ENCODE measurements around the gene TSC22D1.

Gene TSC22D1

DNA sequence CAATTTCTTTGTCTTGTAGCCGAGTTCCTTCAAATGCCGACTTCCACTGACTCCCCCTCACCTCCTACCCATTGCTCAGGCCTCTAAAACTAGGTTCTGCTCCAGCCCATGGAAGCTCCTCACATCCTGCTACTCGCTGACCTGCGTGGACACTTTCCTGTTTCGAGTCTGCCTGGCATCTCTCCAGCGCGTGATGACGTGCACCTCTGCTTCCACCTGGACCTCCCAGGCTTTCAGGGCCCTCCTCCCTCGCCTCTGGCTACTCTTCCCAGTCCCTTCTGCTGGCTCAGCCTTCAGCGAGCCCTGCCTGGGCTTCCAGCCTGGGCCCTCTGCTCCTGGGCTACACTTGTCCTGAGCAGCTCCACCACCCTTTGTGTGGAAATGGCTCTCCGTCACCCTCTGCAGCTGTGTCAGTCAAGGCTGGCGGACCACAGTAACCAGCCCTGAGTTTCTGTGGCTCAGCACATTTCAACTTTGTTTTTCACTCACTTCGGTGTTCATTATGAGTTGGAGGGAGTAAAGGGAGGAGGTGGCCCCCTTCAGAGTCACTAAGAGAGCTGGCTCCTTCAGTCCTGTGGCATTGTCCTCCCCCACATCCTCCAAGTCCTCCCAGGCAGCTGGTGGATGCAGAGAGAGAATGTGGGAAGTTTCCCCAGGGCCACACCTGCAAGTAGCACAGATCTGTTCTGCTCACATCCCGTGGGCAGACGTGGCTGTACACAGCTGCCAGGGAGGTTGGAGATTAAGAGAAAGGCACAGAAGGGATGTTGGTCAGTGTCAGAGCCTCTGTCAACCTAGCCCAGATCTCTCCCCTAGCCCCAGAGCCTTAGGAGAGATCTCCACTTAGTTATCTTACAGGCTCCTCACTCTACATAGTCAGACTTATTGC is 153.1 kb downstream of the TSC22D1 start:
- DNase-seq = no peak

DNA sequence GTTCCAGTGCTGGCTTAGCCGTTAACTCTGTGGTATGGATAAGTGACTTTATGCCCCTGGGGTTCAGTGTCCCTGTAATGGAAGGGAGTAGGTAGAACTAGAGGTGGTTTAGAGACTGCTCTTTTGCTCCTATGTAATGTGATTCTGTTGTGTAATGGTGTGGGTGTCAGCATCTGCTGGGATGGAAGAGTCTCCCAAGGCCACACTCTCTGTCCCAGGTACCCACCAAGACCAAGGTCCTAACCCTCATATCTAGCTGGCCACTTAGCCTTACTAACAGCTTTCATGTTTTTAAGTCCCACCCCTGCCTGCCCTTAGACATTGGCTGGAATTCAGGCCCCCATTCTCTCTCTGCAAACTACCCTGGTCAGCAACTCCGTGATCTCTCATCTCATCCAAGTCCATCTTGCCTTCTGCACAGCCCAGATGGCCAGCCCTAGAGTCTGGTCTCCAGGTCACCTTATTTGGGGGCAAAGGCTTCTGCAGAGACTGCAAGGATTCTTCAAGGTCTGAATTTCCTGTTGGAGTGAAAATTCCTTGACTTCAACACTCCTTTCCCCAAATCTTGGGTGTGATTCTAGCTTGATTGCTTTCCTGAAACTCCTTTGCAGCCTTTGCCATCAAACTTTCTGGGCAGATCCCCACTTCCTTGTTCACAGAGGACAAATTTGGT is 154.1 kb downstream of the TSC22D1 start:
- DNase-seq = no peak

DNA sequence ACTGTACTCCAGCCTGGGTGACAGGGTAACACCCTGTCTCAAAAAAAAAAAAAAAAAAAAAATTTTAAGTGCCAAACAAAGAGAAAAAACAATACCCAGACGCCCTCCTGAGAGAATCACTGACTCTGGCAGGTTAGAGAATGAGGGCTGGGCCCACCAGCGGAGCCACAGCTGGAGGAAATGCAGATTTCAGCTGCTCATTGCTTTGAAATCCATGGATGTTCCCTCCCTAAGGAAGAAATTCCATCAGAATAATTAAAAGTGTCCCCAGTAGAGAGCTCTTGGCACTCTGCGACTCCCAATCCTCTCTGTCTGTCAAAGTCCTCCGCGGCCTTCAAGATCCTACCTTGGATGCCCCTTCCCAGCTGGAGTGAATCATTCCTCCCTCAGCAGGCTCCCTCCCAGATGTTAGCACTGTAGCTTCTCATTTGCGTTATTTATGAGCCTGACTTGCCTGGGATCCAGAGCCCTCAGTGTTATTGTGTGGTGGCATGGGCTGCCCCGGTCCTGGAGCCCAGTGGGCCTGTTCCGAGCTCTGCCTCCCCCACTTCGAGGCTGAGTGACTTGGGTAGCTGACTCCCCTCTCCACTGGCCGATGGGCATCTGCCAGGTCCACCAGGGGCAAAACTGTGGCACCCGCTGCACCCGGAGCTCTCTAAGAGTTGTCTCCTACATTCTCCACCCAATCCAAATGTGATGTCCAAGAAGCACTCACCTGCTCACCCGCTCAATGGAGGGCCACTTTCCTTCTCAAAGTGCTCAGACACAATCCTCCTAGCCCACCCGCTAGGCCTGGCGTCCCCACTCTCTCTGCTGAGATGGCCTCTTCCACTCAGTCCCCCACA is 155.5 kb downstream of the TSC22D1 start:
- DNase-seq = no peak

DNA sequence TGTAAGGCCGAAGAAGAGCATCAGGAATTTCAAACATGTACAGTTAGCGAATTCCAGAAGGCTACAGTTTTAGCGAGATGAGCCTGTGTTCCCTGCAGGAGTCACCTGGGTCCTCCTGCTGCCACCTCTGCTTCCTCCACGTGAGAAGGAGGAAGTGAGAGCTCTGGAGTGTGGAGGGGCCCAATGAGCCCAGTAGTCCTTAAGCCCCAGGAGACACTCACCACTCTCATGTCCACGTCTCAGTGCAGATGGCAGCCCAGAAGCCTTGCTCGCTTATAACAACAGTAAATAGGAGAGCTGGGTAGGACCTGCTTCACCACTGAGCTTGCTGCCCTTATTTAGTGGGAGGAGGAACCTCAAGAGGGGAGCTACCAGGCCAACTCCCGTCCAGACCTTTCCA is 158.3 kb downstream of the TSC22D1 start:
- DNase-seq = no peak

DNA sequence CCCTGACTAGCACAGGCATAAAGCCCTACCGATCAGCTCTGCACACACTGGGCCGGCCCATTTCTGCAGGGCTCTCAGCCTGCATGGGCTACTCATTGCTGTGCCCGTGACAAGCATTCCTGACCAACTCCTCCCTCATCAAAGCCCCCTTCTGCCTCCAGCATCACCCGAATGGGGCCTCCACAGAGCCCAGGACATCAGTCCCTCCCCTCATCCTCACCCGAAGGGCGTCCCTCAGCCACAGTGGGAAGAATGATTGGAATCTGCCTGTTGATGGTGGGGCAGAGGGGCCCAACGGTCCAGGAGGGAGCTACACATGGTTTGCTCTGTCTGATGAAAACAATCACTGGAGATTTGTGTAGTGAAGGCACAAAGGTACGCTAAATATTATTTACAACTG is 158.7 kb downstream of the TSC22D1 start:
- no peak for DNase-seq

DNA sequence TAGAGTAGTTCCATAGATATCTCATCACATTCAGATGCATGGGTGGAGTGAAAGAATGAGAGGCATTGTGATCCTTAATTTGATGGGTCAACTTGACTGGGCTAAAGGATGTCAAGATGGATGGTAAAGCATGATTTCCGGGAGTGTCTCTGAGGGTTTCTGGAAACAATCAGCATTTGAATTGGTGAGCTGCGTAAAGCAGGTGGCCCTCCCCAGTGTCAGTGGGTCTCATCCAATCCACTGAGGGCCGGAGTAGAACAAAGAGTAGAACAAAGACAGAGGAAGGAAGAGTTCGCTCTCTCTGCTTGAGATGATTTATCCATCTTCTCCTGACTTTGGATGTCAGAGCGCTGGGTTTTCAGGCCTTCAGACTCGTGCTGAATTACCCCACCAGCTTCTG is 159.4 kb downstream of the TSC22D1 start:
- DNase-seq = no peak

DNA sequence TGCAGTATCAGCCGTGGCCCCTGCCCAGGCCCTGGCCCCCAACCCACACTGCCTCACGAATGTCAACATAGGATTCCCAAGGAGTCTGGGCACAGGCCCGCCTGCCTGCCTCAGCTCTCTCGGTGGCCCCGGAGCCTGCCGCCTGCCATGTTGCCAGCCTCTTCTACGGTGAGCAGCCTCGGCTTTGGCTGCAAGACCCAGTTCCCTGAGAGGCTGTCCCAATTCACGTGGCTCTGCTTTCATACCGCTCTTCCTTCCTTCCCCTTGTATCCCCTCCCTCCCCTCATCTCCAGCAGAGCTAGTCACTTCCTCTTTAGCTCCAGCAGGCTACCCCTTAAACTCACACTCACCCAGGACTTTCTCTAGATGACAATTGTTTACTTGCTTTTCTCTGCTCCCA is 159.8 kb downstream of the TSC22D1 start:
- no peak for DNase-seq

DNA sequence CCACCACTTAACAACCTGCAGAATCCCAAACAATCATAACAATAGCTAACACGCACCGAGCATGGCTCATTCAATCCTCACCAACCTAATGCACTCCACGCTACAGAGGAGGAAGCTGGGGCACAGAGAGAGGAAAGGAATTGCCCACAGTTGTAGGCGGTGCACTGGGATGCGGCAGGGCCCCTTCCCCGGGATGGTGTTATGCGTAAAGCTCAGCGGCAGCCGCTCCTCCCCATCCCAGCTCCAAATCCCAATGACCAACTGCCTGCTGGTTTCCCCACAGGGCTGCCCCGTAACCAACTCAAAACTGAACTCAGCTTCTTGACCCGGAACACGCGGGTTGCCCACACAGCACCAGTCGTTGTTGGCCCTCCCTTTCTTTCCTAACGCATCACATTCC is 160.3 kb downstream of the TSC22D1 start:
- DNase-seq = no peak

DNA sequence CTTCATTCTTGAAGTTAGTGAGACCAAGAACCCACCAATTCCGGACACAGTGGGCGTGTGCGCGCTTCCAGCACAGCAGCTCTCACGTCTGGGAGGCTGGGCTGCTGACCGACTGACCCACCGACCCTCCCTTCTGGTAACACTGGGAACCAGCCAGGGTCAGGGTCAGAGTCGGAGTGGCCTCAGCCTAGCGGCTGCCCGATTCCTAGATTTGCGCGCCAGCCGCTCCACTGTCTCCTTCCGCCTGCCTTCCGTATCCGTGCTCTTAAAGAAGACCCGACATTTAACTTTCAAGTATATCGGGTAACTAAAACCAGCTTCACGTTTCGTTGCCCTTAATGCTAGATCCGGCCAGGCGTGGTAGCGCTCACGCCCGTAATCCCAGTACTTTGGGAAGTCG is 161.4 kb downstream of the TSC22D1 start:
- no peak for DNase-seq

DNA sequence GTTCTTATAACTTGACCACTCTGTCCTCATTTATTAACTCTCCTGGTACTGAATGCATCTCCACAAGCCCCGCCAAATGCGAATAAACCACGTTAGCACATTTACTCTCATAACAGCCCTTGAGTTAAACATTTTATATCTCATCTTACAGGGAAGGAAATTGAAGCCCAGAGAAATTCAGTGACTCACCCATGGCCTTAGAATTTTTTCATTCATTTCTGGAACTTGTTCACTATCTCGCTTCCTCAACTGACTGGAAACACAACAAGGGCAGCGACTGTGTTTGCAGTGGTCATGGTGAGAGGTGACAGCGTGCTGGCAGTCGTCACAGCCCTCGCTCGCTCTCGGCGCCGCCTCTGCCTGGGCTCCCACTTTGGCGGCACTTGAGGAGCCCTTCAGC is 163.0 kb downstream of the TSC22D1 start:
- DNase-seq = no peak

DNA sequence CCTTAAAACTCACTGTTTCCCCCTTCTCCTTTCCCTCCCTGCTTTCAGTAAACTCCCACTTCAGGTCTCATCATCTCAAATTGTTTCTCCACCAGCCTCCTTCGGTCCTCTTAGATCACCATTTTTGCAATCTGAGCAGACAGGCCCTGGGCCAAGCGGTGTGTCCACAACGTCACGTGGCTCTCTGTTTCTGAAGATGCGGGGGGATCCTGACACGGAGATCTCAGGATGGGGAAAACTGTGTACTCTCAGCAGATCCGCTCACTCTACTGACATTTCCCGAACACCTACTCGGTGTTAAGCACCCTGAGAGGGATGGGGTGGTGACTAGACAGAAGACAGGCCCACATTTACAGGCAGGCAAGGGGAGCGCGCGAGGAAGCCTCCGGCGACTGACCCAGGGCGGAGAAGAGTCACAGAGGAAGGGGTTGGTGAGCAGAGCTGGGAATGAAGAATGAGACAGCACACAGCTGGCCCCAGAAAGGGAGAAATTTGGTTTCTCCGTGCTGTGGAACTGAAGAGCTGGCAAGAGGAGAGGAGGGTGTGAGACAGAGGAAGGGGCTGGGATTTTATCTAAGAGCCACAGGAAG is 163.7 kb downstream of the TSC22D1 start:
- DNase-seq = no peak

DNA sequence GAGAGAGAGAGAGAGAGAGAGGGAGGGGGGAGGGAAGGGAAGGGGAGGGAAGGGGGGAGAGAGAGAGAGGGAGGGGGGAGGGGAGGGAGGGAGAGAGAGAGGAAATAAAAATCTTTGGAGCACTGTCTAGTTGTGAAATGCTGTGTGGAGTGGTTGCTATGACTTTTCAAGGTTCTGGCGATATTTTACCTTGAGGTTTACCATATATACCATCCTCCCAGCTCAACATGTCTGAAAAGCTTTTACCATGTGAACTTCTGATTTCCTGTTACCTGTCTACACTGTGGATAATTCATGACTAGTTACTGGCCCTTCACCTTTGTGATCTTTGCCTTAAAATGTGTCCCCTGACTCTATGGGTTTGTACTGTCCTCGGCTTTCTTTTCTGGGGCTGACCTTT is 164.3 kb downstream of the TSC22D1 start:
- no peak for DNase-seq

DNA sequence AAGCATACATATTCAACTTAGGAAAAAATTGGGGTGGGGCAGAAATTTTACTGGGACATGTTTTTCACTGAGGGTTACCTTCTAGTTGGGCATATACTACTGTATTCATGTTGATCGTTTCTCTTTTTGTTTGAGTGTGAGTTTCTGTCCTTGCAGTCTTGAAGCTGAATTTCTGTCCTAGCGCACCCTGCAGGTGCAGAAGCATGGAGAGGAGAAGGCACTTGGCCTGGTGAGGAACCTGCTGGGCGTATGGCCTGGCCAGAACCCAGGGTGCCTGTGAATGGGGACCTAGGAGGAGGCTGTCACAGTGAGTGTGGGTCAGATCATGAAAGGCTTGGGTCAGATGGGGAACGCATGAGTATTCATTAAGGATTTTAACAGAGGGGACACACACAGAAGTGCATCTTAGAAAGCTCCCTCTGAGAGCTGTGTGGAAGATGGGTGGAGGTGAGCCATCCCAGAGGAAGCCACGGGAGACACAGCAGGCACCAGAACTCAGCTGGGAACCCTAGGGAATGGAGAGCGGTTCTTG is 165.7 kb downstream of the TSC22D1 start:
- DNase-seq = no peak

DNA sequence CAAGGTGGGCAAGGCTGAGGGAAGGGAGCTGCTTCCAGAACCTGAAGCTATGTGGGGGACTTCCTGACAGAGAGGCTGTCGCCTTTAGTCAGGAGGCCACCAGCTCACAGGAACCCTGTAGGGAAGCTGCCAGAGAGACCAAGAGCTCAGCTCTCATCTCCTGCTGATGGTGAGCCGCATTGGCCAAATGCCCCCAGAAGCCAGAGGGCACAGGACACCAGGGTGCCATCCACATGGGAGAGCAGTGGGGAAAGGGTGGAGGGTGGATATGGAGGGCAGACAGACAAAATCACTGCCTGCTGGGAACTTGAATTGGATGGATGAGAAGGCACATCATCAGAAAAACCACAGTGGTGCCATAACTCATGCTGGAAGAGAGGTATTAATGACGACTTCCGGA is 166.5 kb downstream of the TSC22D1 start:
- no peak for DNase-seq

DNA sequence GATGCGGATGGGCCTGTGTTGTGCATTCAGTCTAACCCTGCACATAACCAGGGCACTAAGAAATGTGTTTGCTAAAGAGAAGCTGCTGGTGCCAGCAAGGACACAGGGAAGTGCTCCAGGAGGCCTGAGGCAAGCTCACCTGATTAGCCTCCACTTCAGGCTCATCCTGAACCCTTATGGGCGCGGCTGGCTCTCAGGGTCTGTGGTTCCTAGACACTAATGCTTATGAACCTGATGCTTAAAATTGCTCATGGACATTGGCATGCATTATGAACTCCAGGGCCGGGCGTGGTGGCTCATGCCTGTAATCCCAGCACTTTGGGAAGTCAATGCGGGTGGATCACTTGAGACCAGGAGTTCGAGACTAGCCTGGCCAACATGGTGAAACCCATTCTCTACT is 168.2 kb downstream of the TSC22D1 start:
- DNase-seq = no peak

DNA sequence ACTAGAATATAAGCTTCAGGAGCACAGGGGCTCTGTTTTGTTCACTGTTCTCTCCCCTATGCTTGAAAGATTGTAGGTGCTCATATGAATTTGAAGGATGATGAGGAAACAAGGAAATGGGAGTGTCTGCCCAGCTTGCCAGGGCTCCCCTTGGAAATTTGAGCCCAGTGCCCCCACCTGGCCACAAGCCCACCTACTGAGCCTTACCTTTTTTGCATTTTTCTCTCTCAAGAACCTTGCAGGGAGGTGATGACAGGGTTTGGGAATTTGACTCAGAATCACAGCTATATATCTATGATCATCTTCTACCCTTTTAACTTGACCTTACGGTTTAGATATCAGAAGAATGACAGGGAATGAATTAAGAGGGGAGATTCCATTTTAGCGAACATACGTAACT is 168.8 kb downstream of the TSC22D1 start:
- no peak for DNase-seq

DNA sequence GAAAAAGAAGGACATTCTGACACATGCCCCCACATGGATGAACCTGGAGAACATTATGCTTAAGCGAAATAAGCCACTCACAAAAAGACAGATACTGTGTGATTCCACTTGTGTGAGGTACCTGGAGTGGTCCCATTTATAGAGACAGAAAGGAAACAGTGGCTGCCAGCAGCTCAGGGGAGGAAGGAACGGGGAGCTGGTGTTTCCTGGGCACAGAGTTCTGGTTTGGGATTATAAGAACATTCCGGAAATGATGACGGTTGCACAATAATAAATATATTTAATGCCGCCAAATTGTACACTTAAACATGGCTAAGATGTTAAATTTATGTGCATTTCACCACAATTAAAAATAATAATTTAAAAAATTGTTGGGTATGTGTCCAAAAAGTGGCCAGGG is 169.5 kb downstream of the TSC22D1 start:
- no peak for DNase-seq

DNA sequence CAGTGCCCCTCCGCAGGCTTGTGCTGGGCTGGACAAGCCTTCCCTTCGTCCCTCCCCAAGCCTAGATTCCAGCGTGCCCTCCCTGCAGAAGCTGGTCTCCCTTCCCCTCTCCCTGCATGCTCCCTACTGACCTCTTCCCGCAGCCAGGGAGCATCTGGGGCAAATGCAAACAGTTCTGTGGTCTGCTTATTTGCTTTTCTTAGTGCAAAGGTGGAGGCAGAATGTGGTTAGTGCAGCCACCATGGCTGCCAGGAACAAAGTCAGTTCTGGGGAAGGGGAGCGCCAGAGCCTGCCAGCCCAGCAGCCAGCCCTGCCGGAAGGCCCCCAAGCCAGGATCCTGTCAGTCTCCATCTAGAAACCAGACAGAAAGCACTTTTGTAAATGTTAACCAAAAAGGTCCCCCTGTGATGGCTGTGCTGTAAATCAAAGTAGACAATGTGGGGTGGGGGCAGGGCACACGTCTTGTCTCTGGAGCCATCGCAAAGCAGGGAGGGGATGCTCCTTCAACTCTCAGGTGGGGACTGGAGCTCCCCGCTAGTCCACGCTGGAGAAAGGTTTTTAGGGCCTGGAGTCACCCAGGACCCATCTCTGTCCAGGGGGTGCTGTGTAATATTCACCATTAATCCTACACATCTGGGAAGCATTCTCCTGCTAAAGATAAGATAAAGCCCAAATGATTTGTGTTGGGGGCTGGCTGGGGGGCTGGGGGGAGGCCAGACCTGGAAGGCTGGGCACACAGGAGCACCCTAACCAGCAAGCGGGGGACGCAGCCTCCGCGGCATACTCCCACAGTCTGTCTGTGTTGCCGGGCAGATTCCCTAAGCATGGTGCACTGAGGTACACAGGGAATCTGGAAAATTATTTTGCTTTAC is 171.6 kb downstream of the TSC22D1 start:
- DNase-seq = no peak

DNA sequence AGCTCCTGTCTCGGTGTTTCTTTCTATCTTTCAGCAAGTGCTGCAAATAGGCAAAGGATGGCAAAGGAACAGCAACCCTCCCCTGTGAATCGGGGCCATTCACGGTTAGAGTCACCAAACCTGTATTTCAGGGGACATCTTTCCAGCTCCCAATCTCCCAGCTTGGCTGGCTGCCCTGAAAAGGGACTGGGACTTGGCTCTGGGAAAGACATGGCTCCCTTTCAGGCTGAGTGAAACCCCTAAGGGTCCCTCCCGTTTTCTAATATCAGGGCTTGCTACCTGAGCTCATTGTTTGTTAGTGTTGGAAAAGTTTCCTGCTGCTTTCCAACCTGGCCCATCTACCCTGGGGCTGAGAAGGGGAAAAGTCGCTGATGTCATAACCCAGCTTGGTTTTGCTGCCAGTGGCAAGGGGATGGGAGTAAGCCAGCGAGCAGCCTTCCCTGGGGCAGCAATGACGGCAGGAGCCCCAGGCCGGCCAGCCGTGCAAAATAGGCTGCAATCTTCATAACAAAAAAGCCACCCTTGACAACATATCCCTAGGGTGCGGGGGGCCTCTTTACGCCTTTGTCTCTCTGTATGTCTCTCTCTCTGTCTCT is 172.6 kb downstream of the TSC22D1 start:
- no peak for DNase-seq

DNA sequence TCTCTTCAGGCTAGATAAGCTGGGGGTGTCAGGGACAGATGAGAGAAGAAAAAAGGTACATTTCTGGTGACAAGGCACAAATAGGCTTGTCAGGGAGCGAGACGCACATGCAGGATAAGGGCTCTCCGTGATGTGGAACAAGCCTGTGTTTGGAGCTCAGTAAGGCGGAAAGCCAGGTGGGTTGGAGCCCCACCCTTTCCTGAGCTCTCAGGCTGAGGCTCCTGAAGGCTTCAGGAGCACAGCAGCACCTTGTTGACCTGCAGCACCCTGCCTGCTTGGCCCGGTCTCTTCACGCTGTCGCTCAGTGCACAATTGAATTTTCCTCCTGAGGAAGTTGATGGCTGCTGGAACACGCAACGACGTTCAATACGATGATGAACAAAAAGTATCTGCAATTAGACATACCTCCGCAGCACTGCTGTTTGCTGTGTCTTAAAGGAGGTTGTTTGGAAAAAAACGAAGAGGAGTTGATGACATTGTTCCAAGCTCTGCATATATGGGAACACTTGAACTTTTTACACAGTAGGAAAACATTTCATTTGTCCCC is 173.2 kb downstream of the TSC22D1 start:
- DNase-seq = no peak

DNA sequence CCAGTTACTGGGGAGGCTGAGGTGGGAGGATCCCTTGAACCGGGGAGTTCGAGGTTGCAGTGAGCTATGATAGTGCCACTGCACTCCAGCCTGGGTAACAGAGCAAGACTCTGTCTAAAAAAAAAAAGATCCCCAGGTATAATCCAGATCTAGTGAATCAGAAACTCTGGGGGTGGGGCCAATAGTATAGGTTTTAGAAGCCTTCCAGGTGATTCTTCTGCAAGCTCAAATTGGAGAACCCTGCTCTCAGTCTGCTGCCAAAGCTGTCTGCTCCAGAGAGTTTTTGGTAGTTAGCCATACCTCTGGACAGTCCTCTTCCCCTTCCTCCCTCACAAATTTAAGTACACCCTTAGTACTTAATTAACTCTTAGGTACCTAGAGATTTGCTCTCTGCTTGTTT is 174.6 kb downstream of the TSC22D1 start:
- DNase-seq = no peak
